NCI-H1694 treated with DMSO at 0.1 percent for 48 hours (cell line): ENCODE results near the gene RAB30.
"Not testable (repeated sequence)": the region's sequence is repeated elsewhere in the genome, so short reads cannot be mapped to it uniquely, and the experiment has no call there.

Source experiments
- DNase-seq: peaks from one replicate; lab custom pipeline; 2025; lab: John Stamatoyannopoulos, UW

Gene RAB30

GRCh38 chr11:82981852-82982251 lies 89.8 kb downstream of the RAB30 start:
- no peak for DNase-seq

GRCh38 chr11:82980947-82981346 lies 90.8 kb downstream of the RAB30 start:
- no peak for DNase-seq

GRCh38 chr11:82980292-82980691 lies 91.4 kb downstream of the RAB30 start:
- DNase-seq, result no peak

- DNase-seq, result no peak
Observed at GRCh38 chr11:82979824-82980223, 91.9 kb downstream of the RAB30 start.

GRCh38 chr11:82978422-82979099 lies 93.1 kb downstream of the RAB30 start:
- no peak for DNase-seq

GRCh38 chr11:82976786-82977185 lies 94.9 kb downstream of the RAB30 start:
- no peak for DNase-seq

GRCh38 chr11:82975882-82976281 lies 95.8 kb downstream of the RAB30 start:
- no peak for DNase-seq

GRCh38 chr11:82974851-82975250 lies 96.8 kb downstream of the RAB30 start:
- DNase-seq, result no peak

- DNase-seq, result no peak
Observed at GRCh38 chr11:82974135-82974534, 97.6 kb downstream of the RAB30 start.

GRCh38 chr11:82972103-82972502 lies 99.6 kb downstream of the RAB30 start:
- no peak for DNase-seq

GRCh38 chr11:82971519-82971946 lies 100.2 kb downstream of the RAB30 start:
- not testable (repeated sequence) for DNase-seq

GRCh38 chr11:82970507-82971083 lies 101.1 kb downstream of the RAB30 start:
- not testable (repeated sequence) for DNase-seq

- DNase-seq, result no peak
Observed at GRCh38 chr11:82969811-82970210, 101.9 kb downstream of the RAB30 start.

- DNase-seq, result no peak
Observed at GRCh38 chr11:82967381-82967780, 104.3 kb downstream of the RAB30 start.

- not testable (repeated sequence) for DNase-seq
Observed at GRCh38 chr11:82962021-82962420, 109.7 kb downstream of the RAB30 start.

GRCh38 chr11:82960779-82961143 lies 110.9 kb downstream of the RAB30 start:
- no peak for DNase-seq

GRCh38 chr11:82959987-82960778 lies 111.5 kb downstream of the RAB30 start:
- DNase-seq, result no peak

GRCh38 chr11:82955736-82956453 lies 115.8 kb downstream of the RAB30 start:
- not testable (repeated sequence) for DNase-seq

GRCh38 chr11:82950502-82950901 lies 121.2 kb downstream of the RAB30 start:
- DNase-seq, result not testable (repeated sequence)

- no peak for DNase-seq
Observed at GRCh38 chr11:82949352-82949751, 122.3 kb downstream of the RAB30 start.

GRCh38 chr11:82945682-82946081 lies 126.0 kb downstream of the RAB30 start:
- no peak for DNase-seq

- DNase-seq, result not testable (repeated sequence)
Observed at GRCh38 chr11:82945041-82945440, 126.7 kb downstream of the RAB30 start.
